SU-DHL-6 (cell line): ENCODE results near the gene FUCA2.

Experiments
- H2AFZ ChIP-seq: fragments of 200-600 bp; sonication (generic); 2 replicates; pipeline ENCODE4 v1.6.1; 2014; ENCODE audit warnings: low read depth, mild to moderate bottlenecking, moderate library complexity, mixed read lengths, antibody characterized with exemption, low read length; ENCODE audit not compliant: severe bottlenecking
- H3F3A ChIP-seq: fragments of 200-600 bp; shearing (Covaris generic); 2 replicates; pipeline ENCODE4 v1.6.0; 2016; ENCODE audit warnings: antibody characterized with exemption, mild to moderate bottlenecking; ENCODE audit not compliant: insufficient read depth
- H3K27ac ChIP-seq: fragments of 200-600 bp; sonication (generic); 2 replicates; pipeline ENCODE4 v1.5.1; 2016; ENCODE audit warnings: low read depth, mild to moderate bottlenecking, low read length, moderate library complexity, mixed read lengths
- H3K27me3 ChIP-seq: fragments of 200-600 bp; sonication (generic), shearing (Covaris generic); 2 replicates; pipeline ENCODE4 v1.6.0; 2014; ENCODE audit warnings: mild to moderate bottlenecking, low read length
- H3K36me3 ChIP-seq: fragments of 200-600 bp; sonication (generic); 2 replicates; pipeline ENCODE4 v1.6.1; 2014; ENCODE audit warnings: mild to moderate bottlenecking, low read length, mixed read lengths
- H3K4me2 ChIP-seq: fragments of 300-600, 200-600 bp; shearing (Covaris generic), sonication (generic); 2 replicates; pipeline ENCODE4 v1.6.0; 2014; ENCODE audit warnings: low read length, low read depth, mild to moderate bottlenecking; ENCODE audit not compliant: poor library complexity, severe bottlenecking
- H3K4me3 ChIP-seq: fragments of 200-600 bp; sonication (generic); 2 replicates; pipeline ENCODE4 v1.5.1; 2014; ENCODE audit warnings: antibody characterized with exemption, low read length, mild to moderate bottlenecking, mixed read lengths; ENCODE audit not compliant: insufficient read depth, poor library complexity, severe bottlenecking
- H3K79me2 ChIP-seq: fragments of 200-600 bp; sonication (generic); 2 replicates; pipeline ENCODE4 v1.6.1; 2014; ENCODE audit warnings: mild to moderate bottlenecking, low read length, moderate library complexity; ENCODE audit not compliant: insufficient read depth
- H3K9ac ChIP-seq: fragments of 200-600 bp; sonication (generic); 2 replicates; pipeline ENCODE4 v1.7.0; 2014; ENCODE audit warnings: mild to moderate bottlenecking, low read length
- H3K9me2 ChIP-seq: fragments of 200-600 bp; sonication (generic); replicated peaks from 2 replicates; pipeline ENCODE4 v1.6.1; 2014; ENCODE audit warnings: low read length; ENCODE audit not compliant: insufficient read depth
- H3K9me3 ChIP-seq: fragments of 200-600 bp; sonication (generic); 2 replicates; pipeline ENCODE4 v1.6.1; 2014; ENCODE audit warnings: low read length, mixed read lengths; ENCODE audit not compliant: insufficient read depth
- H4K20me1 ChIP-seq: fragments of 200-600 bp; sonication (generic); 2 replicates; pipeline ENCODE4 v1.6.1; 2014; ENCODE audit warnings: low read depth, mild to moderate bottlenecking, antibody characterized with exemption, low read length, moderate library complexity, mixed read lengths
- CTCF ChIP-seq: fragments of 200-600 bp; sonication (generic); IDR thresholded peaks from one replicate; pipeline ENCODE4 v1.5.1; 2017; ENCODE audit warnings: antibody characterized with exemption, mild to moderate bottlenecking, low read length, moderate library complexity; ENCODE audit not compliant: insufficient read depth, poor library complexity, severe bottlenecking
- EZH2phosphoT487 ChIP-seq: fragments of 200-600 bp; sonication (generic), shearing (Covaris generic); conservative IDR thresholded peaks from 2 replicates; pipeline ENCODE4 v1.6.1; 2018; ENCODE audit warnings: mild to moderate bottlenecking, antibody characterized with exemption, low read length, moderate library complexity, mixed read lengths

FUCA2 gene

GRCh38 chr6:143546599-143546998, 35.1 kb upstream of the FUCA2 start:
- Histone ChIP-seq H3F3A (no peaks in the 10 kb centered on the region), H3K9ac (no peak overlapping the region), H3K79me2 (no peaks in the 10 kb centered on the region), H3K4me3 (no peak overlapping the region), H3K4me2 (no peak overlapping the region), H3K27ac (no peak overlapping the region), H4K20me1 (no peaks in the 10 kb centered on the region), H2AFZ (no peak overlapping the region), H3K9me2 (no peaks in the 10 kb centered on the region), H3K36me3 (no peaks in the 10 kb centered on the region), H3K9me3 (no peaks in the 10 kb centered on the region), H3K27me3 (no peaks in the 10 kb centered on the region)
- TF ChIP-seq CTCF = no peak
- no peak for TF ChIP-seq EZH2phosphoT487

GRCh38 chr6:143545976-143546547, 34.5 kb upstream of the FUCA2 start:
- no peak overlapping the region for H3K9ac ChIP-seq
- H4K20me1 ChIP-seq = no peaks in the 10 kb centered on the region
- no peak overlapping the region for H3K4me2 ChIP-seq
- no peaks in the 10 kb centered on the region for H3K79me2 ChIP-seq
- H3K27me3 ChIP-seq = no peaks in the 10 kb centered on the region
- H3F3A ChIP-seq = no peaks in the 10 kb centered on the region
- H3K9me2 ChIP-seq = no peaks in the 10 kb centered on the region
- H3K4me3 ChIP-seq = no peak overlapping the region
- H3K36me3 ChIP-seq = no peaks in the 10 kb centered on the region
- no peak for TF ChIP-seq CTCF
- TF ChIP-seq EZH2phosphoT487 = no peak
- no peak overlapping the region for H2AFZ ChIP-seq
- H3K9me3 ChIP-seq = no peaks in the 10 kb centered on the region
- no peak overlapping the region for H3K27ac ChIP-seq

- TF ChIP-seq EZH2phosphoT487 = no peak
- TF ChIP-seq CTCF = no peak
- H2AFZ ChIP-seq = no peak overlapping the region
- no peaks in the 10 kb centered on the region for H3K79me2 ChIP-seq
- H3K4me2 ChIP-seq = no peak overlapping the region
- no peak overlapping the region for H3K9ac ChIP-seq
- H3K9me2 ChIP-seq = no peaks in the 10 kb centered on the region
- no peaks in the 10 kb centered on the region for H3K27me3 ChIP-seq
- no peak overlapping the region for H3K27ac ChIP-seq
- no peaks in the 10 kb centered on the region for H3K9me3 ChIP-seq
- H3F3A ChIP-seq = no peaks in the 10 kb centered on the region
- H3K36me3 ChIP-seq = no peaks in the 10 kb centered on the region
- no peak overlapping the region for H3K4me3 ChIP-seq
- no peaks in the 10 kb centered on the region for H4K20me1 ChIP-seq
These were observed 33.6 kb upstream of the FUCA2 start for GRCh38 chr6:143545165-143545564.
